ENCODE results near the gene ZCCHC8.

GRCh38 chr12:122523280-122523679 lies 22.5 kb upstream of the ZCCHC8 start:
- TF ChIP-seq EZH2 (IDR thresholded peaks at IDR 0.05; ENCODE audit: borderline replicate concordance, insufficient read depth, low read depth, low read length, poor library complexity, severe bottlenecking), result no peak
- TF ChIP-seq, protein P1, sequence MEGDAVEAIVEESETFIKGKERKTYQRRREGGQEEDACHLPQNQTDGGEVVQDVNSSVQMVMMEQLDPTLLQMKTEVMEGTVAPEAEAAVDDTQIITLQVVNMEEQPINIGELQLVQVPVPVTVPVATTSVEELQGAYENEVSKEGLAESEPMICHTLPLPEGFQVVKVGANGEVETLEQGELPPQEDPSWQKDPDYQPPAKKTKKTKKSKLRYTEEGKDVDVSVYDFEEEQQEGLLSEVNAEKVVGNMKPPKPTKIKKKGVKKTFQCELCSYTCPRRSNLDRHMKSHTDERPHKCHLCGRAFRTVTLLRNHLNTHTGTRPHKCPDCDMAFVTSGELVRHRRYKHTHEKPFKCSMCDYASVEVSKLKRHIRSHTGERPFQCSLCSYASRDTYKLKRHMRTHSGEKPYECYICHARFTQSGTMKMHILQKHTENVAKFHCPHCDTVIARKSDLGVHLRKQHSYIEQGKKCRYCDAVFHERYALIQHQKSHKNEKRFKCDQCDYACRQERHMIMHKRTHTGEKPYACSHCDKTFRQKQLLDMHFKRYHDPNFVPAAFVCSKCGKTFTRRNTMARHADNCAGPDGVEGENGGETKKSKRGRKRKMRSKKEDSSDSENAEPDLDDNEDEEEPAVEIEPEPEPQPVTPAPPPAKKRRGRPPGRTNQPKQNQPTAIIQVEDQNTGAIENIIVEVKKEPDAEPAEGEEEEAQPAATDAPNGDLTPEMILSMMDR (IDR thresholded peaks at IDR 0.05), result no peak

Measured in B cell (primary cell).